GM21526 (cell line): ENCODE data around the gene ZNF862.

Source experiments
- ATAC-seq: cut with Tn5 transposase; IDR thresholded peaks from one replicate; pipeline ENCODE4 v1.9.1; 2021; ENCODE audit warnings: moderate library complexity; ENCODE audit not compliant: unreplicated experiment, low FRiP score

ZNF862 gene

GRCh38 chr7:149838224-149838991 is at the start of gene ZNF862:
Gene ZNF862, plus strand, starts transcription at chr7:149838375. Its CDS starts 237 bp downstream, at chr7:149838612.
- ATAC-seq, result peak; percentile 98

GRCh38 chr7:149789101-149789500 is 49.1 kb upstream of the ZNF862 start:
- no peak for ATAC-seq

GRCh38 chr7:149790146-149790548 is 48.0 kb upstream of the ZNF862 start:
- ATAC-seq, result no peak

GRCh38 chr7:149790754-149791360 is 47.3 kb upstream of the ZNF862 start:
- ATAC-seq, result no peak

GRCh38 chr7:149791411-149792219 is 46.6 kb upstream of the ZNF862 start:
- no peak for ATAC-seq

- ATAC-seq, result no peak
Measured at GRCh38 chr7:149792220-149792595, 46.0 kb upstream of the ZNF862 start.

- no peak for ATAC-seq
Measured at GRCh38 chr7:149793261-149793660, 44.9 kb upstream of the ZNF862 start.

GRCh38 chr7:149794661-149795060 is 43.5 kb upstream of the ZNF862 start:
- ATAC-seq, result no peak

GRCh38 chr7:149795126-149795525 is 43.0 kb upstream of the ZNF862 start:
- ATAC-seq, result no peak

GRCh38 chr7:149796287-149796860 is 41.8 kb upstream of the ZNF862 start:
- ATAC-seq, result no peak

GRCh38 chr7:149797771-149798170 is 40.4 kb upstream of the ZNF862 start:
- no peak for ATAC-seq

- no peak for ATAC-seq
Measured at GRCh38 chr7:149799397-149800168, 38.6 kb upstream of the ZNF862 start.

- ATAC-seq, result no peak
Measured at GRCh38 chr7:149800169-149800555, 38.0 kb upstream of the ZNF862 start.

GRCh38 chr7:149801002-149801566 is 37.1 kb upstream of the ZNF862 start:
- ATAC-seq, result no peak

GRCh38 chr7:149801816-149802215 is 36.4 kb upstream of the ZNF862 start:
- no peak for ATAC-seq

- no peak for ATAC-seq
Measured at GRCh38 chr7:149802966-149803365, 35.2 kb upstream of the ZNF862 start.

- no peak for ATAC-seq
Measured at GRCh38 chr7:149803551-149804074, 34.6 kb upstream of the ZNF862 start.

GRCh38 chr7:149804106-149804505 is 34.1 kb upstream of the ZNF862 start:
- ATAC-seq, result no peak

- no peak for ATAC-seq
Measured at GRCh38 chr7:149806726-149807125, 31.4 kb upstream of the ZNF862 start.

- no peak for ATAC-seq
Measured at GRCh38 chr7:149808311-149808710, 29.9 kb upstream of the ZNF862 start.
